HepG2 (cell line): Measurements from ENCODE around the gene RBM23. TPM values are rescaled to one million over a fixed set of nuclear protein-coding genes. Genes with fewer than 3 reads are reported as not detected.
A peak's percentile ranks its signal among the peaks of the same experiment; 100 is the strongest.

Experiments used
- BCL6 ChIP-seq: IDR thresholded peaks from 2 replicates; pipeline ENCODE4 v1.6.1; 2016; ENCODE audit warnings: missing genetic modification reagents, missing compliant biosample characterization
- CTCF ChIP-seq: sonication (generic); formaldehyde crosslinking; IDR thresholded peaks from 2 replicates; pipeline ENCODE4 v1.5.0; 2020; ENCODE audit warnings: mild to moderate bottlenecking, missing genetic modification reagents, moderate library complexity
- RBAK ChIP-seq: sonication (generic); formaldehyde crosslinking; IDR thresholded peaks from 2 replicates; pipeline ENCODE4 v1.5.1; 2020; ENCODE audit warnings: mild to moderate bottlenecking, missing genetic modification reagents
- SMAD9 ChIP-seq: sonication (generic); formaldehyde crosslinking; IDR thresholded peaks from 2 replicates; pipeline ENCODE4 v1.5.1; 2020; ENCODE audit warnings: mild to moderate bottlenecking, missing genetic modification reagents
- SRF ChIP-seq: IDR thresholded peaks from 2 replicates; pipeline ENCODE4 v1.6.1; 2011; ENCODE audit warnings: mild to moderate bottlenecking, low read depth, low read length, moderate library complexity
- SUZ12 ChIP-seq: fragments of 150-350 bp; IDR thresholded peaks from 2 replicates; pipeline ENCODE4 v1.6.1; 2014; ENCODE audit warnings: low read depth, low read length
- ZNF235 ChIP-seq: sonication (generic); formaldehyde crosslinking; IDR thresholded peaks from 2 replicates; pipeline ENCODE4 v1.8.1; 2023; ENCODE audit warnings: mild to moderate bottlenecking, missing genetic modification reagents, borderline replicate concordance
- ZNF264 ChIP-seq: sonication (generic); formaldehyde crosslinking; IDR thresholded peaks from 2 replicates; pipeline ENCODE4 v1.4.0; 2020; ENCODE audit warnings: missing genetic modification reagents
- ZNF614 ChIP-seq: IDR thresholded peaks from 2 replicates; pipeline ENCODE4 v1.6.1; 2018; ENCODE audit warnings: missing biosample characterization, missing genetic modification reagents, inconsistent platforms, borderline replicate concordance
- ZNF773 ChIP-seq: sonication (generic); formaldehyde crosslinking; IDR thresholded peaks from 2 replicates; pipeline ENCODE4 v1.4.0; 2020; ENCODE audit warnings: missing genetic modification reagents, borderline replicate concordance
- polyA plus RNA-seq, 8 experiments: library from polyadenylated mRNA; depleted of rRNA in 3 of 8; stranded (reverse) in 7 of 8; unstranded in 1 of 8; fragments of >200 nt; fragmentation: Illumina TruSeq in 4 of 8; extraction: Trizol in 4 of 8; gene quantifications; 2 replicates each; pipeline versions ENCODE4 v1.2.1 to v1.2.3, GENCODE V29; 2011 to 2016; ENCODE audit warnings: low read depth in 4 of 8, missing spikeins in 1 of 8, mixed read lengths in 1 of 8; ENCODE audit not compliant: insufficient read depth in 1 of 8
- total RNA-seq, 5 experiments: library from RNA; depleted of rRNA; stranded (reverse); fragments of >200 nt; fragmentation: Illumina TruSeq; extraction: Trizol; gene quantifications; 2 replicates each; pipeline ENCODE4 v1.2.3, GENCODE V29; 2016; ENCODE audit warnings: low read depth in 1 of 5
- TF ChIP-seq, protein P1 (sequence below): sonication (generic); formaldehyde crosslinking; IDR thresholded peaks from 2 replicates; pipeline ENCODE4 v1.5.0; 2020; ENCODE audit warnings: mild to moderate bottlenecking, missing genetic modification reagents, borderline replicate concordance
- TF ChIP-seq, protein P2 (sequence below): sonication (generic); formaldehyde crosslinking; conservative IDR thresholded peaks from 2 replicates; pipeline ENCODE4 v1.8.1; 2023; ENCODE audit warnings: missing genetic modification reagents
- TF ChIP-seq, protein P3 (sequence below): sonication (generic); formaldehyde crosslinking; IDR thresholded peaks from 2 replicates; pipeline ENCODE4 v1.4.0; 2020; ENCODE audit warnings: missing genetic modification reagents, borderline replicate concordance

RBM23 gene
- total and polyA plus RNA-seq, 2 of the 13 experiments (the other 11 are each of a cell fraction or from before 2014, with no cell fraction given), result 1.5 to 2.1 TPM

DNA sequence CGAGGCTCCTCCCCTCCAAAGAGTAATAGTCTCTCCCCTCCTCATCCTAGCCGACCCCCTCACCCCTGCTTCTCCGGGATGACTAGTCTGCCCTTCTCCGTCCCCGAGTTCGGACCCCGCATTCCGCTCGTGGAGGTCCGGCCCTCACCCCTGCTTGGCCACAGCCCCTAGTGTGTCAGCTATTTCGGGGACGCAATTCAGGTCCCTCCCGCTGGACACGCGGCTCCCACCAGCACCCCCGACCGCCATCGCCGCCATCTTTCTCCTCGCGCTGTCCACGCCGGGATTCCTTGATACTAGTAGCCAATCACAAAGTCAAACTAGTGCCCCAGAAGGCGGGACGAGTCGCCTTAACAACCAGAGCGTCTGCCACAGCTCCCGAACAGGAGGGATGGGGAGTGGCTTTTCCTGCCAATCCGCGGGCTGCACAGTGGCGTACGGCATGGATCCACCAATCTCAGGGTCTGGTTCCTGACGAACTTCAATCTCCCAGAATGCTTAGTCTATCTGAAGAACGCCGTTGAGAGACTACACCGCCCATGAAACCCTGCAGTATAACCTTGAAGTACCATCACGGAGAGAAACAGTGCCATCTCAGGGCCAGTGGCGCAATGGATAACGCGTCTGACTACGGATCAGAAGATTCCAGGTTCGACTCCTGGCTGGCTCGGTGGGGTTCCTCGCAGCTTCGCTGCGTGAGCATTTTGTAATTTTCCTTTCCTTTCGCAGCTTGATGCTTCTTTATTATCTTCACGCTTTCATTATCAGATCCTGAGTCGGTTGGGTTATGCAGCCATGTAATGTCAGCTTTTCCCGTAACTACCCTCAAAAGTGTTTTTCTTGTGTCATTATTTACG is 10.4 kb upstream of the RBM23 start, which contains the start of gene PRMT5 (continued):
- TF ChIP-seq, protein P1, sequence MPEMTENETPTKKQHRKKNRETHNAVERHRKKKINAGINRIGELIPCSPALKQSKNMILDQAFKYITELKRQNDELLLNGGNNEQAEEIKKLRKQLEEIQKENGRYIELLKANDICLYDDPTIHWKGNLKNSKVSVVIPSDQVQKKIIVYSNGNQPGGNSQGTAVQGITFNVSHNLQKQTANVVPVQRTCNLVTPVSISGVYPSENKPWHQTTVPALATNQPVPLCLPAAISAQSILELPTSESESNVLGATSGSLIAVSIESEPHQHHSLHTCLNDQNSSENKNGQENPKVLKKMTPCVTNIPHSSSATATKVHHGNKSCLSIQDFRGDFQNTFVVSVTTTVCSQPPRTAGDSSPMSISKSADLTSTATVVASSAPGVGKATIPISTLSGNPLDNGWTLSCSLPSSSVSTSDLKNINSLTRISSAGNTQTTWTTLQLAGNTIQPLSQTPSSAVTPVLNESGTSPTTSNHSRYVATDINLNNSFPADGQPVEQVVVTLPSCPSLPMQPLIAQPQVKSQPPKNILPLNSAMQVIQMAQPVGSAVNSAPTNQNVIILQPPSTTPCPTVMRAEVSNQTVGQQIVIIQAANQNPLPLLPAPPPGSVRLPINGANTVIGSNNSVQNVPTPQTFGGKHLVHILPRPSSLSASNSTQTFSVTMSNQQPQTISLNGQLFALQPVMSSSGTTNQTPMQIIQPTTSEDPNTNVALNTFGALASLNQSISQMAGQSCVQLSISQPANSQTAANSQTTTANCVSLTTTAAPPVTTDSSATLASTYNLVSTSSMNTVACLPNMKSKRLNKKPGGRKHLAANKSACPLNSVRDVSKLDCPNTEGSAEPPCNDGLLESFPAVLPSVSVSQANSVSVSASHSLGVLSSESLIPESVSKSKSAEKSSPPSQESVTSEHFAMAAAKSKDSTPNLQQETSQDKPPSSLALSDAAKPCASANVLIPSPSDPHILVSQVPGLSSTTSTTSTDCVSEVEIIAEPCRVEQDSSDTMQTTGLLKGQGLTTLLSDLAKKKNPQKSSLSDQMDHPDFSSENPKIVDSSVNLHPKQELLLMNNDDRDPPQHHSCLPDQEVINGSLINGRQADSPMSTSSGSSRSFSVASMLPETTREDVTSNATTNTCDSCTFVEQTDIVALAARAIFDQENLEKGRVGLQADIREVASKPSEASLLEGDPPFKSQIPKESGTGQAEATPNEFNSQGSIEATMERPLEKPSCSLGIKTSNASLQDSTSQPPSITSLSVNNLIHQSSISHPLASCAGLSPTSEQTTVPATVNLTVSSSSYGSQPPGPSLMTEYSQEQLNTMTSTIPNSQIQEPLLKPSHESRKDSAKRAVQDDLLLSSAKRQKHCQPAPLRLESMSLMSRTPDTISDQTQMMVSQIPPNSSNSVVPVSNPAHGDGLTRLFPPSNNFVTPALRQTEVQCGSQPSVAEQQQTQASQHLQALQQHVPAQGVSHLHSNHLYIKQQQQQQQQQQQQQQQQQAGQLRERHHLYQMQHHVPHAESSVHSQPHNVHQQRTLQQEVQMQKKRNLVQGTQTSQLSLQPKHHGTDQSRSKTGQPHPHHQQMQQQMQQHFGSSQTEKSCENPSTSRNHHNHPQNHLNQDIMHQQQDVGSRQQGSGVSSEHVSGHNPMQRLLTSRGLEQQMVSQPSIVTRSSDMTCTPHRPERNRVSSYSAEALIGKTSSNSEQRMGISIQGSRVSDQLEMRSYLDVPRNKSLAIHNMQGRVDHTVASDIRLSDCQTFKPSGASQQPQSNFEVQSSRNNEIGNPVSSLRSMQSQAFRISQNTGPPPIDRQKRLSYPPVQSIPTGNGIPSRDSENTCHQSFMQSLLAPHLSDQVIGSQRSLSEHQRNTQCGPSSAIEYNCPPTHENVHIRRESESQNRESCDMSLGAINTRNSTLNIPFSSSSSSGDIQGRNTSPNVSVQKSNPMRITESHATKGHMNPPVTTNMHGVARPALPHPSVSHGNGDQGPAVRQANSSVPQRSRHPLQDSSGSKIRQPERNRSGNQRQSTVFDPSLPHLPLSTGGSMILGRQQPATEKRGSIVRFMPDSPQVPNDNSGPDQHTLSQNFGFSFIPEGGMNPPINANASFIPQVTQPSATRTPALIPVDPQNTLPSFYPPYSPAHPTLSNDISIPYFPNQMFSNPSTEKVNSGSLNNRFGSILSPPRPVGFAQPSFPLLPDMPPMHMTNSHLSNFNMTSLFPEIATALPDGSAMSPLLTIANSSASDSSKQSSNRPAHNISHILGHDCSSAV (CRISPR knock-in tag), result peak; percentile 94
- TF ChIP-seq SRF (peak; percentile 76), ZNF773 (CRISPR knock-in tag) (peak; percentile 93; the same call in 1 of the 2 replicates), CTCF (peak; percentile 60), RBAK (peak; percentile 62; the same call in 1 of the 2 replicates), ZNF264 (CRISPR knock-in tag) (peak; percentile 96), SMAD9 (CRISPR knock-in tag) (peak; percentile 94; the same call in 1 of the 2 replicates), SUZ12 (peak; percentile 37; the same call in 1 of the 2 replicates), ZNF614 (CRISPR knock-in tag) (peak; percentile 99), BCL6 (CRISPR knock-in tag) (peak; percentile 66), ZNF235 (peak; percentile 80; the same call in 1 of the 2 replicates)
- TF ChIP-seq, protein P2, sequence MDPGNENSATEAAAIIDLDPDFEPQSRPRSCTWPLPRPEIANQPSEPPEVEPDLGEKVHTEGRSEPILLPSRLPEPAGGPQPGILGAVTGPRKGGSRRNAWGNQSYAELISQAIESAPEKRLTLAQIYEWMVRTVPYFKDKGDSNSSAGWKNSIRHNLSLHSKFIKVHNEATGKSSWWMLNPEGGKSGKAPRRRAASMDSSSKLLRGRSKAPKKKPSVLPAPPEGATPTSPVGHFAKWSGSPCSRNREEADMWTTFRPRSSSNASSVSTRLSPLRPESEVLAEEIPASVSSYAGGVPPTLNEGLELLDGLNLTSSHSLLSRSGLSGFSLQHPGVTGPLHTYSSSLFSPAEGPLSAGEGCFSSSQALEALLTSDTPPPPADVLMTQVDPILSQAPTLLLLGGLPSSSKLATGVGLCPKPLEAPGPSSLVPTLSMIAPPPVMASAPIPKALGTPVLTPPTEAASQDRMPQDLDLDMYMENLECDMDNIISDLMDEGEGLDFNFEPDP (CRISPR knock-in tag), result no peak
- TF ChIP-seq, protein P3, sequence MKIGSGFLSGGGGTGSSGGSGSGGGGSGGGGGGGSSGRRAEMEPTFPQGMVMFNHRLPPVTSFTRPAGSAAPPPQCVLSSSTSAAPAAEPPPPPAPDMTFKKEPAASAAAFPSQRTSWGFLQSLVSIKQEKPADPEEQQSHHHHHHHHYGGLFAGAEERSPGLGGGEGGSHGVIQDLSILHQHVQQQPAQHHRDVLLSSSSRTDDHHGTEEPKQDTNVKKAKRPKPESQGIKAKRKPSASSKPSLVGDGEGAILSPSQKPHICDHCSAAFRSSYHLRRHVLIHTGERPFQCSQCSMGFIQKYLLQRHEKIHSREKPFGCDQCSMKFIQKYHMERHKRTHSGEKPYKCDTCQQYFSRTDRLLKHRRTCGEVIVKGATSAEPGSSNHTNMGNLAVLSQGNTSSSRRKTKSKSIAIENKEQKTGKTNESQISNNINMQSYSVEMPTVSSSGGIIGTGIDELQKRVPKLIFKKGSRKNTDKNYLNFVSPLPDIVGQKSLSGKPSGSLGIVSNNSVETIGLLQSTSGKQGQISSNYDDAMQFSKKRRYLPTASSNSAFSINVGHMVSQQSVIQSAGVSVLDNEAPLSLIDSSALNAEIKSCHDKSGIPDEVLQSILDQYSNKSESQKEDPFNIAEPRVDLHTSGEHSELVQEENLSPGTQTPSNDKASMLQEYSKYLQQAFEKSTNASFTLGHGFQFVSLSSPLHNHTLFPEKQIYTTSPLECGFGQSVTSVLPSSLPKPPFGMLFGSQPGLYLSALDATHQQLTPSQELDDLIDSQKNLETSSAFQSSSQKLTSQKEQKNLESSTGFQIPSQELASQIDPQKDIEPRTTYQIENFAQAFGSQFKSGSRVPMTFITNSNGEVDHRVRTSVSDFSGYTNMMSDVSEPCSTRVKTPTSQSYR (CRISPR knock-in tag), result peak; percentile 68
